Activated naive CD8-positive, alpha-beta T cell treated with anti-CD3 and anti-CD28 coated beads for 36 hours (primary cell): ENCODE measurements around the gene HOXA6. TPM values are rescaled to one million over a fixed set of nuclear protein-coding genes. Genes with fewer than 3 reads are reported as not detected.

Experiments
- DNase-seq: peaks from one replicate; pipeline ENCODE4 v3.0.0; 2021
- H3K27ac Mint-ChIP-seq: one replicate; pipeline ENCODE4 v1.8.0; 2022; ENCODE audit warnings: mild to moderate bottlenecking, moderate library complexity, mixed read lengths
- H3K27me3 Mint-ChIP-seq: one replicate; pipeline ENCODE4 v1.8.0; 2022; ENCODE audit warnings: mild to moderate bottlenecking, mixed read lengths
- H3K36me3 Mint-ChIP-seq: one replicate; pipeline ENCODE4 v1.8.0; 2021; ENCODE audit warnings: mild to moderate bottlenecking, mixed read lengths
- H3K4me1 Mint-ChIP-seq: one replicate; pipeline ENCODE4 v1.8.0; 2021; ENCODE audit warnings: mixed read lengths
- H3K4me3 Mint-ChIP-seq: one replicate; pipeline ENCODE4 v1.8.0; 2022; ENCODE audit warnings: mild to moderate bottlenecking, moderate library complexity, mixed read lengths
- H3K9me3 Mint-ChIP-seq: one replicate; pipeline ENCODE4 v1.8.0; 2022; ENCODE audit warnings: mixed read lengths
- total RNA-seq, 2 experiments: library from RNA; stranded (reverse); gene quantifications; one replicate each; pipeline ENCODE4 v1.2.3, GENCODE V29; 2021

HOXA6 gene
- total RNA-seq, 2 experiments from 2014 or later, result not detected

DNA sequence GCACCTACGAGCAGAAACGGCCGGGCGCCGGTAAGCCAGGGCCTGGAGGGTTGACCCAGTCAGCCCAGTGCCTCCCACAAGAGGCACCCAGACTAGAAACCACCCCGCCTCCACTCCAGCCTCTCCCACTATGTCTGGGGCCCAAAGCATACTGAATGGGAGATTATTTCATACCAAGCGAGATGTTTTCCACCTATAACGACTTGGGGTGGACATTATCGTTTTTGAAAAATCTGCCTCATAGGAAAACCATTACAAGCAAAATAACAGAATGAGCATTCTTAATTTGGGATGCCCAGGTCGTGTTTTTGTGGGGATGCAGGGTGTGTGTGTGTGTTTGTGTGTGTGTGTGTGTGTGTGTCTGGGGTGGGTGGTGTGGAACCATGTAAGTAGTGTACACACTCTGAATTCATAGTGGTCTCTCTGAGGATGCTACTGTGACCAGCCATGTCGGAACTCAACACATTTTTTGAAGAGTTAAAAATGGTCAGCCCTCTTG lies 1.6 kb downstream of the HOXA6 start:
- Mint-ChIP-seq H3K36me3 (peaks cover 1% of the 10 kb centered on the region), H3K4me1 (peaks cover 13% of the 10 kb centered on the region), H3K9me3 (no peaks in the 10 kb centered on the region), H3K27ac (no peak overlapping the region), H3K27me3 (peaks cover 81% of the 10 kb centered on the region), H3K4me3 (no peak overlapping the region)
- no peak for DNase-seq

DNA sequence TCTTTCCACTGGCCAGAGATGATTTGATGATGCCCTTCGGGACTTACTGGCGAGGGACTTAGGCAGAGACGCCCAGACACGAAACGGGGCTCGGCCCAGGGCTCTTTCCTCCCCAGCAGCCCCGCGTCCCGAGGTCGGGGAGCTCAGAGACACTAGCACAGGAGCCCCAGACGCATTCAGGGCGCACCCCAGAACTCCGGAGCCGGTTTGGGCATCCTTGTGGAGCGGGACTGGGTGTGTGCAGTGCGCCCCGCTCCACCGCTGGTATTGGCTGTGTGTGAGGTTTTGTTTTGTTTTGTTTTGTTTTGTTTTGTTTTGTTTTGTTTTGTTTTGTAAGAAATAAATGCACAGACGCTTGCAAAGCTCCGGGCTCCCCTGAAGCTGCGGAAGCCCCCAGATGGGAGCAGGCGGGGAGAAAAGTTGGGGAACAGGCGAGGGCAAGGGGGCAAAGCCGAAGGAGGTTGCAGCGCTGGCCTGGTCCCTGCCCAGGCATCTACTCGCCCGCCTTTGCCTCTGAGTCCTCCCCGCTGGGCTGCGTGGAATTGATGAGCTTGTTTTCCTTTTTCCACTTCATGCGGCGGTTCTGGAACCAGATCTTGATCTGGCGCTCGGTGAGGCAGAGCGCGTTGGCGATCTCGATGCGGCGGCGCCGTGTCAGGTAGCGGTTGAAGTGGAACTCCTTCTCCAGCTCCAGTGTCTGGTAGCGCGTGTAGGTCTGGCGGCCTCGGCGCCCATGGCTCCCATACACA lies 2.2 kb downstream of the HOXA6 start:
- DNase-seq, result no peak
- peaks cover 78% of the 10 kb centered on the region for H3K27me3 Mint-ChIP-seq
- no peaks in the 10 kb centered on the region for H3K9me3 Mint-ChIP-seq
- peaks cover 1% of the 10 kb centered on the region for H3K36me3 Mint-ChIP-seq
- H3K4me3 Mint-ChIP-seq, result no peak overlapping the region
- H3K4me1 Mint-ChIP-seq, result peaks cover 8% of the 10 kb centered on the region
- H3K27ac Mint-ChIP-seq, result no peak overlapping the region

DNA sequence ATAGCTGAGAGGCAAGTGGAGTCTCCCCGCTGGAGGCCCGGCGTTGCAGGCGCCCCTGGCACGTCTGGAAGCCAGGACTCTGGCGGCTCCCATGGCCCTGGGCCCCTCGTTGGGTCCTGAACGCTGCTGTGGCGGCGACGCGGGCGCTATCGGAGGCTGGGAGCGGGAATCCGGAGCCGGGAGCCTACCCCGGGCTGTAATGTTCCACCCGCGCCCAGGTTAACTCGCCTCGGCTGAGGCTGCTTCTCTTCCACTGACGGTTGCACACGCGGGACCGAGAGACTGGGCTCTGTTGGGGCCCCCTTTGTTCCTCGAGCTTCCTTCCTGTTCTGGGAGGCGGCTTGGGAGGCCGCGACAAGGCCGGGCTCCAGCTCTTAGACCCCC lies 2.8 kb downstream of the HOXA6 start:
- peaks cover 1% of the 10 kb centered on the region for H3K36me3 Mint-ChIP-seq
- no peak overlapping the region for H3K4me3 Mint-ChIP-seq
- H3K27ac Mint-ChIP-seq, result no peak overlapping the region
- H3K9me3 Mint-ChIP-seq, result no peaks in the 10 kb centered on the region
- peaks cover 72% of the 10 kb centered on the region for H3K27me3 Mint-ChIP-seq
- no peak for DNase-seq
- peaks cover 7% of the 10 kb centered on the region for H3K4me1 Mint-ChIP-seq

DNA sequence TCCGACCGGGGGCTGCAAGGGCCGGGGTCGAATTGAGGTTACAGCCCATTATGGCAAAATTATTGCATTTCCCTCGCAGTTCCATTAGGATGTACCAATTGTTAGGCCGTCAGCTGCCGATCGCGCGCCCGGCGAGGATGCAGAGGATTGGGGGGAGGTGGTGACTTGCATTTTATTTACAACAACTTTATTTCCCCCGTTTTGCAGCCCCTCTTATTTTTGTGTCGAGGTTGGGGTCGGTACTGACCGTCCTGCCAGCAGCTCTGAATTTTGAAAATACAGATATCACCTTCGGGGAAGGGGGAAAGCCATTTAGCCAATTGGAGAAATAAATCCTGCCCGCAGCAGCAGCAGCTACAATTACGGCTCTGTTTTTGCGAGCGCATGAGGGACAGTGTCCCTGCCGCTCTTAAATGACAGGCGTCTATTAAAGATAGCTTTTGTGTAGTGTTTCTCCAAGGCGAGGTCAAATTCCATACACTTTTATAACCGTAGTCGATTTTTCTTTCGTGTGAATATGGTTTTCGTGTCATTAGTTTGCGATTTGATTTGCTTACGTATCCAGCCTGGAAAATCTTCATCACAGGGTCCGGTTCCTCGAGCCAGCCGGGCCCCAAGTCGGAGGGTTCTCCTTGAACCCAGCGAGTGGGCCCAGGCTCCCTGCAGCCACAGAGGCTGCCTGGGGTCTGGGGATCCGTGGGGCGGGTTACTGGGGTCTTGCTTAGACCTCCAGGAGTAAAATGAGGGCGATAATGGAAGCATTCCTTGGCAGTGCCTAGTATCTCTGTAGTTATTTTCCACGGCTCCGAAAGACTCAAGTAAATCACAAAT lies 3.4 kb downstream of the HOXA6 start:
- DNase-seq, result no peak
- Mint-ChIP-seq H3K36me3 (peaks cover 1% of the 10 kb centered on the region), H3K27me3 (peaks cover 66% of the 10 kb centered on the region), H3K4me3 (no peak overlapping the region), H3K27ac (no peak overlapping the region), H3K4me1 (peaks cover 7% of the 10 kb centered on the region), H3K9me3 (no peaks in the 10 kb centered on the region)

DNA sequence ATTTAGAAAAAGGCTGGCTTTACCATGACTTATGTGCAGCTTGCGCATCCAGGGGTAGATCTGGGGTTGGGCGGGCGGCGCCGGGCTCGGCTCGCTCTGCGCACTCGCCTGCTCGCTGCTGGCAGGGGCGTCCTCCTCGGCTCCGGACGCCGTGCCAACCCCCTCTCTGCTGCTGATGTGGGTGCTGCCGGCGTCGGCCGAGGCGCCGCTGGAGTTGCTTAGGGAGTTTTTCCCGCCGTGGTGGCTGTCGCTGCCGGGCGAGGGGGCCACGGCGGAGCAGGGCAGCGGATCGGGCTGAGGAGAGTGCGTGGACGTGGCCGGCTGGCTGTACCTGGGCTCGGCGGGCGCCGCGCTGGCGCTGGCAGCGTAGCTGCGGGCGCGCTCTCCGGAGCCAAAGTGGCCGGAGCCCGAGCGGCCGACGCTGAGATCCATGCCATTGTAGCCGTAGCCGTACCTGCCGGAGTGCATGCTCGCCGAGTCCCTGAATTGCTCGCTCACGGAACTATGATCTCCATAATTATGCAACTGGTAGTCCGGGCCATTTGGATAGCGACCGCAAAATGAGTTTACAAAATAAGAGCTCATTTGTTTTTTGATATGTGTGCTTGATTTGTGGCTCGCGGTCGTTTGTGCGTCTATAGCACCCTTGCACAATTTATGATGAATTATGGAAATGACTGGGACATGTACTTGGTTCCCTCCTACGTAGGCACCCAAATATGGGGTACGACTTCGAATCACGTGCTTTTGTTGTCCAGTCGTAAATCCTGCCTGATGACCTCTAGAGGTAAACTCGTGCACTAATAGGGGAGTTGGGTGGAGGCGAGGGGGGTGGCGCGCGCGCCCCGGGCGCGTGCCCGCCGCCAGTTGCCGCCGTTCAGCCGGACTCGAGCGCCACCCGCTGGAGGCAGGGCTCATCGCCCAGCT lies 4.3 kb downstream of the HOXA6 start, which contains the start of gene HOXA5:
Gene HOXA5, minus strand, starts transcription at position 659 of the 927 bp plus-strand sequence. Its CDS starts 74 bp downstream, at position 585.
- no peak within 1 kb of the TSS for H3K4me3 Mint-ChIP-seq
- H3K27ac Mint-ChIP-seq, result no peak within 1 kb of the TSS
- DNase-seq, result no peak
- peaks cover 66% of the 10 kb centered on the region for H3K27me3 Mint-ChIP-seq
- H3K36me3 Mint-ChIP-seq, result peaks cover 1% of the 10 kb centered on the region
- H3K4me1 Mint-ChIP-seq, result peaks cover 4% of the 10 kb centered on the region
- no peaks in the 10 kb centered on the region for H3K9me3 Mint-ChIP-seq

DNA sequence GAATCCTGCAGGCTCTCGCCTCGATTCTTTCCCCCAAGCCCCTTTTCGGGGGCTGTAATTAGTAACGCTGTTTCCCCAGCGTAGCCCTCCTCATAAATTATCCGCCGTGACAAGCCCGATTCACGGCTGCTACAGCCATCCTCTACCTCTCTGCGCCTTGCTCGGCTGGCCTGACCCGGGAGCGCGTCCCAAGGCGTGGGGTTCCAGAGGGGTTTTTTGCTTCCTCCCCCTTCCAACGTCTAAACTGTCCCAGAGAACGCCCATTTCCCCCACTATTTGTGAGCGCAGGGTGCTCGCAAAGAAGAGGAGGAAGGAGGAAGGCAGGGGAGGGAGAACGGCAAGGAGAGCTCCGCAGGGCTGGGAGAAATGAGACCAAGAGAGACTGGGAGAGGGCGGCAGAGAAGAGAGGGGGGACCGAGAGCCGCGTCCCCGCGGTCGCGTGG lies 5.0 kb downstream of the HOXA6 start:
- no peak overlapping the region for H3K4me3 Mint-ChIP-seq
- no peaks in the 10 kb centered on the region for H3K9me3 Mint-ChIP-seq
- DNase-seq, result no peak
- H3K4me1 Mint-ChIP-seq, result no peaks in the 10 kb centered on the region
- H3K27ac Mint-ChIP-seq, result no peak overlapping the region
- H3K27me3 Mint-ChIP-seq, result peaks cover 66% of the 10 kb centered on the region
- peaks cover 1% of the 10 kb centered on the region for H3K36me3 Mint-ChIP-seq

DNA sequence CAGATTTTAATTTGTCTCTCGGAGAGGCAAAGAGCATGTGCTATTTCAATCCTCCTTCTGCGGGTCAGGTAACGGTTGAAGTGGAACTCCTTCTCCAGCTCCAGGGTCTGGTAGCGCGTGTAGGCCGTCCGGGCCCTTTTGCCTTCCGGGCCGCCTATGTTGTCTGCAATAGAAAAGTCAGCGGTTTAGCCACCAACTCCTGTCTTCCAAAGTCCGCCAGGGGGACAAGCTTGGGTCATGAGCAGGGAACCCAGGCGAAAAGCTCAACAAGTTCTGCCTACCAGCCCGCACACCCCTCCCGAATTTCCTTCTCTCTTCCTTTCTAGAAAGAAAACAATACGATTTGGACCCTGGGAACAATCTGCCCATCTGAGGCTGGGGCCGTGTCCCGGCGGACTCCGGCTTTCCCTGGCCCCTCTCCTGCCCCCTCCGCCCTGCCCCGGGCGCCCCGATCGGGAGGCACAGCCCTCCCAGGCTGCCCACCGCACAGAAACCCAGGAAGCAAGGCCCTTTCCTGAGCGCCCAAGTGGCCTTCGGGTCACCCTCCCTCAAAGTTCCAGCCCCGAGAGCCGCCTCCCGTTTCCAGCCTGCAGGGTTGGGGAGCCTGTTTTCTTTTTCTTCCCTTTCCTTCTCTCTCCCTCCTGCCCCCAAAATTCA lies 5.5 kb downstream of the HOXA6 start:
- peaks cover 1% of the 10 kb centered on the region for H3K36me3 Mint-ChIP-seq
- no peaks in the 10 kb centered on the region for H3K9me3 Mint-ChIP-seq
- no peak overlapping the region for H3K4me3 Mint-ChIP-seq
- no peak overlapping the region for H3K27ac Mint-ChIP-seq
- peaks cover 3% of the 10 kb centered on the region for H3K4me1 Mint-ChIP-seq
- H3K27me3 Mint-ChIP-seq, result peaks cover 66% of the 10 kb centered on the region
- DNase-seq, result no peak

DNA sequence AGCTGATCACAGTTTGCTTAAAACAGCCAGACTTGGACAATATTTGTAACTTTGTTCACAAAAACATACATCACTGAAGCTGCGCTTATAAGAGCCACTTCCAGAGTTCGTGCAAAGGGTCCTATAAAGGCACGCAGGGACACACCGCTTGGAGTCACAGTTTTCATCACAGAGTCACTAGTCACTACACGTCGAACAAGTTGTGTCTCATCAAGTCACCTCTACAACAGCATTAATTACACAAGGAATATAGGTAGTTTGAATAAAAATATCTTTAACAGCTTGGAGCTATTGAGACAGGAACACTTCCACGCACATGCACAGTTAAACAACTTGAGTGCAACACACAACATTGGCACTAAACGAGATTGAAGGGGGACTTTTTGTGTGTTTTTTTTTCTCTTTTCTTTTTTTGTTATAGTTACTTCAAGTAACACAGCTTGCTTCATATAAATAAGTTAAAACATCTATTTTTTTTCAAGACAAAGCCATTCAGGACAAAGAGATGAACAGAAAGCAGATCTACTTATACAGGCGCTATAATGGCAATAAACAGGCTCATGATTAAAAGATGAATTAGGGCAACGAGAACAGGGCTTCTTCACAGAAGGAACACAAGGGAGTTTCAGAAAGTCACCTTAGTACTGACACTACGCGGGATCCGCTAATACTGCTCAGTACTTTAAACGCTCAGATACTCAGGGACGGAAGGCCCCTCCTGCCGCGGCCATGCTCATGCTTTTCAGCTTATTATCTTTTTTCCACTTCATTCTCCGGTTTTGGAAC lies 6.2 kb downstream of the HOXA6 start:
- H3K4me1 Mint-ChIP-seq, result peaks cover 4% of the 10 kb centered on the region
- no peak overlapping the region for H3K4me3 Mint-ChIP-seq
- DNase-seq, result no peak
- peaks cover 64% of the 10 kb centered on the region for H3K27me3 Mint-ChIP-seq
- no peaks in the 10 kb centered on the region for H3K9me3 Mint-ChIP-seq
- no peak overlapping the region for H3K27ac Mint-ChIP-seq
- H3K36me3 Mint-ChIP-seq, result peaks cover 1% of the 10 kb centered on the region

DNA sequence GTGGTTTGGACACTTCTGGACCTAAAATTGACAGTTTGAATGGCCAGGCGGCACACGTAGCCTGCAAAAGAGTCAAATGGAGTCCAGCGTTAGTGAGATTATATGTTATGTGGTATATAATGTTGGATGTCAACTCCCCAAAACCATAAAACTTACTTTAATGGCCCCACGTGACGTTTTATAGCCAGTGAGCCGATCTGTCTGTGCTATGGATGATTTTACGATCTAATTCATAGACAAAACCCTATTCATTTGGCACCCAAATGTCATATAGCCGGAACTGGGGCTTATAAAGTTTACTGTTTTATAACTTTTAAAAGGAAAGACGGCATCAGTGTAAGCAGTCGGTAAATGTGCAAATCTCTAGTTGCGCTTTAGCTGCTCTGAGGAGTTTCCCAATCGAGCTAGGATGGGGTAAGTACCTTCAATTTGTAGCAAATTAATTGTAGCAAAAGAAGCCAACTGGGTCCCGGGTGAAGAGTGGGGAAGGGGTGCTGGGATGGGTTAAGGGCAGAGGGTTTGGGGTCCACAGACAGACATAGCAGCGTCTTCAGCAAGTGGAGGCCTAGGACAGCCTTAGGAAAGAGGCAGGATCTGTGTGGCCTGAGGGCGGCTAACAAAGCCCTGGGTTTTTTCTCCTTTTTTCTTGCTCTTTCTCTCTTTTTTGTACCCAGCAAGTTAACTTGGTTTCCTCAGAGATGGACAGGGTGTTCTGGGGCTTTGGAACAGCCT lies 7.3 kb downstream of the HOXA6 start:
- peaks cover 5% of the 10 kb centered on the region for H3K4me1 Mint-ChIP-seq
- H3K36me3 Mint-ChIP-seq, result peaks cover 1% of the 10 kb centered on the region
- peaks cover 64% of the 10 kb centered on the region for H3K27me3 Mint-ChIP-seq
- no peaks in the 10 kb centered on the region for H3K9me3 Mint-ChIP-seq
- no peak overlapping the region for H3K27ac Mint-ChIP-seq
- H3K4me3 Mint-ChIP-seq, result no peak overlapping the region
- no peak for DNase-seq

DNA sequence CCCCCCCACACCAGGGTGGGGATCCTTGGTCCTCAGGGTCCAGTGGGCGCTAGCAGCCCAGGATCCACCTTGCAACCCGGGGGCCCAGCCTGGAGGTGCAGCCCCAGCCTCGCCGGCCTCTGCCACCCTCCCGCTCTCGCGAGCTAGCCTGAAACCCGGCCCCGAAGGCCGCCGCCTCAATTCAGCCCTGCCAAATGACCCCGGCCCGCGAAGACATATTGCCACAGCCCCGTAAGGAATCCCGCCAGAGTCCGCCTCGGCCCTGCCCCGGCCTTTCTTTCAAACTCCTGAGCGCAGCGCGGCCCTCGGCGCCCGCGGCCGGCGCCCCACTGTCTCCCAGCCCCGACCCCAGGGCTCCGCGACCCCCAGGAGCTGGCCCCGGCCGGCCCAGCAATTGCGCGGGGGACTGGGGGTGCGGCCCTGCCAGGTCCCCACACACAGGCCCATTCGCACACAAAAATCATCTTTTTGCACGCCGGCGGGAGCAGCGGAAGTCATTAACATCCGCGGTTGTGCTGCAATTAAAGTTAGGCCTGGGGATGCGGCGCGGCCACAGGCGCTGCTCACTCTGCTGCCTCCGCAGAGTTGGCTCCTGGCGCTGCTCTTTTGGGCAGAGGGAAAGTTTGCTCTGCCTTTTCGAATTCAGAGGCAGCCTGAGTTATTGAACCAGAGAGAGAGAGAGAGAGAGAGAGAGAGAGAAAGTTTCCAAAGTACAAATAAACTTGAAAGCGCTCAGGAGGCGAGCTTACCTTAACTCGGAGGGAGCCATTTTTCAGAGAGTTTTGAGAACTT lies 8.0 kb downstream of the HOXA6 start:
- H3K36me3 Mint-ChIP-seq, result peaks cover 1% of the 10 kb centered on the region
- peaks cover 11% of the 10 kb centered on the region for H3K4me1 Mint-ChIP-seq
- peaks cover 70% of the 10 kb centered on the region for H3K27me3 Mint-ChIP-seq
- DNase-seq, result no peak
- no peak overlapping the region for H3K4me3 Mint-ChIP-seq
- no peaks in the 10 kb centered on the region for H3K9me3 Mint-ChIP-seq
- no peak overlapping the region for H3K27ac Mint-ChIP-seq

DNA sequence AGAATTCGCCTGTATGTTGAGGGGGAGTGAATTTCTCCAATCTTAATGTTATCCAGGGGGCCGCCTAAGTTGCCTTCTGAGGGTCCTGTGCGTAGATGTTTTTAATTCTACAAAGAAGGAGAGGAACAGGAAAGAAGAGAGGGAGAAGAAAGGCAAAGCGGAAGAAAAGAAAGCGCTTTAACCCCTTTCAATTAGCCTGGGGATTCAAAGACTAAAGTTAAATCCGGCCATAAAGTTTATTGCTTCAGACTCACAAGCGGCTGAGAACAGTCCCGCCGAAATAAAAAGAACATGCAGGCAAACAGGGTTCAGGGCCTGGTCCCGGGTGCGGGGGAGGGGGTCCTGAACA lies 8.6 kb downstream of the HOXA6 start:
- DNase-seq, result no peak
- peaks cover 70% of the 10 kb centered on the region for H3K27me3 Mint-ChIP-seq
- no peak overlapping the region for H3K4me3 Mint-ChIP-seq
- no peaks in the 10 kb centered on the region for H3K9me3 Mint-ChIP-seq
- H3K4me1 Mint-ChIP-seq, result peaks cover 17% of the 10 kb centered on the region
- peaks cover 1% of the 10 kb centered on the region for H3K36me3 Mint-ChIP-seq
- H3K27ac Mint-ChIP-seq, result no peak overlapping the region

DNA sequence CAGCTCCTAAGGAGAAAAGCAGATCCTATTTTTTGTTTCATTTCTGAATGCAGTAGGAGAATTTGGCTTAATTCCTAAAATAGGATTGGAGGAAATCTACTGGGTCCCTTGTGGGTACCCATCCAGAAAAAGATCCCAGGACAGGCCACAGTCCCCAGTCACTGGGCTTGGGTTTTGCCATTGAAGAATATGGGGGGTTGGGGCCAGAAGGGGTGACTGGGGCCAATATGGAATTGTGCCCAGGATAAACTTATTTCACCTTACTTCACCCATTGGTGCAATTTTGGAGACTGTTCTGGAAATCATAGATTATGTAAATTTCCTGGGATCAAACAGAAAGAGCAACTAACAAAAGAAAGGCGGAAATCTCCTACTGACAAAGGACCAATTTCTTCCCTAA lies 9.1 kb downstream of the HOXA6 start:
- Mint-ChIP-seq H3K4me1 (peaks cover 20% of the 10 kb centered on the region), H3K27me3 (peaks cover 73% of the 10 kb centered on the region), H3K27ac (no peak overlapping the region), H3K36me3 (peaks cover 1% of the 10 kb centered on the region), H3K4me3 (no peak overlapping the region), H3K9me3 (no peaks in the 10 kb centered on the region)
- no peak for DNase-seq
